Stimulated activated CD8-positive, alpha-beta memory T cell treated with anti-CD3 and anti-CD28 coated beads, Interleukin-7, amount 100 ng/mL, for 1 hour (primary cell): ENCODE results near the gene CGB5.
A peak's percentile ranks its signal among the peaks of the same experiment; 100 is the strongest.
"Not testable (repeated sequence)": the region's sequence is repeated elsewhere in the genome, so short reads cannot be mapped to it uniquely, and the experiment has no call there.

Experiments
- DNase-seq, 2 donors: peaks; one replicate each; pipeline ENCODE4 v3.0.0-alpha.2; 2020; ENCODE audit warnings: low read depth in 2 of 2

The CGB5 gene

DNA sequence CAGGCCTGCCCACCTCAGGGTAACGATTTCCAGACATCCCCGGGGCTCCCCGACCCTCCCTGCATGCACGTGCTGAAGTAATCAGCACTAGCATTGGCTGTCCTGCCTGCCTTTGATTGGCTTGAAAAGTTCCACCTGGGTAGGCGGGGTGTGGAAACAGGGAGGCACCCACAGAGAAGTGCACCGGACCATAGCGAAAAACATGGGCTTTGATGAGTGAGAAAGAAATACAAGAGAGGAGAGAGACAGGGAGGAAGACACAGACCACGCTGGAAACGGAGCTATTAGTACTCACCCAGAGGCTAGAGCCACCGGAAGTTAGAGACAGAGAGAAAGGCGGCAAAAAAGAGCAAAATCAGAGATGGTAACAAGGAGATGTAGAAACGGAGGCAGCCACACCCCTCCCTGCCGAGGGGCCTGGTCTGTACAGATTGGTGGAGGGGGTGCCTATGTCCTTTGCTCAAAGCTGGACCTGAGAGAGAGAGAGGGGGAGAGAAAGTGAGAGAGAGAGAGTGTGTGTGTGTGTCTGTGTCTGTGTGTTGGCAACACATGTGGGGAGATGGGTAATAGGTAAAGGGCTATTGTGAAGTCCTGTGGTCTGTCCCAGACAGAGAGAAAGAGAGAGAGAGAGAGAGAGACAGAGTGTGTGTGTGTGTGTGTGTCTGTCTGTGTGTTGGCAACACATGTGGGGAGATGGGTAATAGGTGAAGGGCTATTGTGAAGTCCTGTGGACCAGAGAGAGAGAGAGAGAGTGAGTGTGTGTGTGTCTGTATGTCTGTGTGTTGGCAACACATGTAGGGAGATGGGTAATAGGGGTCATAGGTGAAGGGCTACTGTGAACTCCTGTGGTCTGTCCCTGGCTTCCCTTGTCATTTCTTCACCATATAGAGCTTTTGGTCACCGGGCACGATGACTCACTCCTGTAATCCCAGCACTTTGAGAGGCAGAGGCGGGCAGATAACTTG lies 22.4 kb upstream of the CGB5 start:
- DNase-seq, result no peak

DNA sequence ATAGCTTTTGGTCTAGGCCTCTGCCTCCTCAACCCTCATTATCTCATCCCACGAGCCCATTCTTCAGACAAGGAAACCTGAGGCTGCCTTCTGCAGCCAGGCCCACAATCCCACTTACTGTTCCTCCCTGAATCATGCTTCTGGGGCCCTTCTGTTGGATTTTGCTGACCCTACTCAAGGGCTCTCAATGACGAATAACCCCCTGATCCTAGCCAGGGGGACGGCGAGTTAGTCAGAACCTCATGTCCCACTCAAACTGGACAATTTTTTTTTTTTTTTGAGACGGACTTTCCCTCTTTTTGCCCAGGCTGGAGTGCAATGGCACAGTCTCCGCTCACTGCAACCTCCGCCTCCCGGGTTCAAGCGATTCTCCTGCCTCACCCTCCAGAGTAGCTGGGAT lies 21.5 kb upstream of the CGB5 start:
- DNase-seq, result no peak

DNA sequence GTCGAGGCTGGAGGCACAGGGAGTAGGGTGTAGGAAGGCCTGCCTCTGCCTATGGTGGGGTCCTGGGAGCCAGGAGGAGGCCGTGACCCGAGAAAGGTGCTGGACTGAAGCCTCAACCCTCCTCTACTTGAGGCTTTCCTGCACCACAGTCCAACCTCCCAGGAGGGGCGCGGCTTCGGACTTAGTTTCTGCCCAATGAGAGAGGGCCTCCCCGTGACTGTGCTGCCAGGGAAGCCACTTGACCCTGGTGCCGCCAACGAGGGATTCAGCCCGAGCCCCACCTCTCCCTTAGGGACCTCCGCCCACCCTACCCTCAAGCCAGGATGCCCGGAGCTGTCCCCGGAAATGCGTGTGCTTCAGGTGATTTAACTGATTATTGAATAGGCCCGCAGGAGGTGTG lies 19.4 kb upstream of the CGB5 start, which contains the start of gene CGB3:
TSS of gene CGB3 (minus strand) at position 101 of the 400 bp plus-strand sequence. CDS start 362 bp downstream, outside the sequence.
- DNase-seq, result not testable (repeated sequence)

DNA sequence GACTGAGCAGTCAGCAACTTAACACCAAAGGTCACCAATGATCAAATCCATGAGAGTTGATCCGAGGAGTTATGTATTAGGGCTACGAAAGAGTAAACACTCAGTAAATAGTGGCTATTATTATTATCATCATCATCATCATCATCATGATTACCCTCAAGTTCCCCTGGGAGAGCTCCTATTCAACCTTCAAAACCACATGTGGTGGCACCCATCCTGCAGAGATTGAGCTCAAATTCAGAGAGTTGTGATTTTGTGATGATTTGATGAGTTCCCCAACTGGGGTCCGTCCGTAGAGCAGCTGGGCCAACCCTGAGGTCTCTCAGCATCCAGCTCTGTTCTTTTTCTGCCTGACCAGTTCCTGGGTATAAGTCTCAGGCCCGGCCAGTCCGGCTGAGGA lies 18.6 kb upstream of the CGB5 start:
- DNase-seq, result not testable (repeated sequence)

DNA sequence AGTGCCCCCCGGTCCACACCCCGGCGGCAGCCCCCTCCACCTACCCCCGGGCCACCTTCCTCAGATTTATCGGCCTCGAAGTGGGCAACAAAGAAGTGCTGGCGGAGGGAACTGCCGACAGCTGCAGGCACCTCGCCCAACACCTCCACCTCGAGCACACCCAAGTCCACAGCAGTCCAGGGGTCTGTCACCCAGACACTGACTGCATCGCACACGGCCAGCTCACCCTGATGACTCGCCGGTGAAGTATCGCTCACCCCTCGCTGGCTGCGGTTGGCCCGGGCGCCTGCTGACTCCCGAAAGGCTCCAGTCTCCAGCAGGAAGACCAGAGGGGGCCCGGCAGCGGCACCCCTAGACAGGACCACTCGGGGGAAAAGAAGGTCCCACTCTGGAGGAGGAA lies 18.0 kb upstream of the CGB5 start:
- not testable (repeated sequence) for DNase-seq

DNA sequence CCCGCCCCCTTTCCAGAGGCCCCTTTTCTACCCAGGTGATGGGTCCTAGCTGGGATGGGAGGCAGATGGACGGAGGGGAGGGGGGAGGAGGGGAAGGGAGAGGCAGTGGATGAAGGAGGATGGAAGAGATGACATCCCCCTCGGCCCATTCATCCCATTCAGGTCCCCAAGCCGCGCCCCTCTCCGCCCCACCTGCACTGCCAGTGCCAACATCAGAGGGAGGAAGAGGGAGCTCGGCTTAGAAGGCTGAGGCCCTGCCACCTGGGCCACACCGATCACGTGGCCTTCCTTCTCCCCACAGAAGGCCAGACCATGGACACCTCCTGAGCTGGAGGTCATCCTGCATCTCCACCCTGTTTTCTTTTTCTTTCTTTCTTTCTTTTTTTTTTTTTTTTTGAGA lies 15.0 kb upstream of the CGB5 start:
- not testable (repeated sequence) for DNase-seq

DNA sequence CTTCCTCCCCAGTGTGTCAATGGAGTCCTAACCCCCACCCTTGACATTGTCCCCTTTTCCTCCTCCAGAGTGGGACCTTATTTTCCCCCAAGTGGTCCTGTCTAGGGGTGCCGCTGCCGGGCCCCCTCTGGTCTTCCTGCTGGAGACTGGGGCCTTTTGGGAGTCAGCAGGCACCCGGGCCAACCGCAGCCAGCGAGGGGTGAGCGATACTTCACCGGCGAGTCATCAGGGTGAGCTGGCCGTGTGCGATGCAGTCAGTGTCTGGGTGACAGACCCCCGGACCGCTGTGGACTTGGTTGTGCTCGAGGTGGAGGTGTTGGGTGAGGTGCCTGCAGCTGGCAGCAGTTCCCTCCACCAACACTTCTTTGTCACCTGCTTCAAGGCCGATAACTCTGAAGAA lies 13.9 kb upstream of the CGB5 start:
- not testable (repeated sequence) for DNase-seq

DNA sequence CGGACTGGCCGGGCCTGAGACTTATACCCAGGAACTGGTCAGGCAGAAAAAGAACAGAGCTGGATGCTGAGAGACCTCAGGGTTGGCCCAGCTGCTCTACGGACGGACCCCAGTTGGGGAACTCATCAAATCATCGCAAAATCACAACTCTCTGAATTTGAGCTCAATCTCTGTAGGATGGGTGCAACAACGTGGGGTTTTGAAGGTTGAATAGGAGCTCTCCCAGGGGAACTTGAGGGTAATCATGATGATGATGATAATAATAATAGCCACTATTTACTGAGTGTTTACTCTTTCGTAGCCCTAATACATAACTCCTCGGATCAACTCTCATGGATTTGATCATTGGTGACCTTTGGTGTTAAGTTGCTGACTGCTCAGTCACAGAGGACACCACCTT lies 13.3 kb upstream of the CGB5 start:
- DNase-seq, result not testable (repeated sequence)

DNA sequence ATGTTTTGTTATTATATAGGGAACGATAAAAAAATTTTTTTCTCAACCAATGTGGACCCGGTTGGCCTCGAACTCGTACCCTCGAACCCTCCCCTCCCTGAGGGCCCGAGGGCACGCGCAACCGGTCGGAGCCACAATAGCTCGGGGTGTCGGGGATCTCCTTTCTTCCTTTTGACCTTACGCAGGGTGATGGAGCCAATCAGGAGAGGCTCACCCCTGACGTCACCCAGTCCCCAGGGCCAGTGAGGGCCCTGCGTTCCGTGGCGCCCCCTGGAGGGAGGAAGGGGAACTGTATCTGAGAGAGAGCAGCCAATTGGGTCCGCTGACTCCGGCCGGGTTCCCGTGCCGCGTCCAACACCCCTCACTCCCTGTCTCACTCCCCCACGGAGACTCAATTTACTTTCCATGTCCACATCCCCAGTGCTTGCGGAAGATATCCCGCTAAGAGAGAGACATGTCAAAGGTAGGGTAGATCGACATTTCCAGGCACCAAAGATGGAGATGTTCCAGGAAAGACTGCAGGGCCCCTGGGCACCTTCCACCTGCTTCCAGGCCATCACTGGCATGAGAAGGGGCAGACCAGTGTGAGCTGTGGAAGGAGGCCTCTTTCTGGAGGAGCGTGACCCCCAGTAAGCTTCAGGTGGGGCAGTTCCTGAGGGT lies 11.9 kb upstream of the CGB5 start, which contains the start of gene CGB2:
TSS of gene CGB2 (plus strand) at position 249 of the 660 bp plus-strand sequence. CDS start at position 455, 206 bp downstream.
- DNase-seq, result peak in 1 of 2 donors; percentile 25

DNA sequence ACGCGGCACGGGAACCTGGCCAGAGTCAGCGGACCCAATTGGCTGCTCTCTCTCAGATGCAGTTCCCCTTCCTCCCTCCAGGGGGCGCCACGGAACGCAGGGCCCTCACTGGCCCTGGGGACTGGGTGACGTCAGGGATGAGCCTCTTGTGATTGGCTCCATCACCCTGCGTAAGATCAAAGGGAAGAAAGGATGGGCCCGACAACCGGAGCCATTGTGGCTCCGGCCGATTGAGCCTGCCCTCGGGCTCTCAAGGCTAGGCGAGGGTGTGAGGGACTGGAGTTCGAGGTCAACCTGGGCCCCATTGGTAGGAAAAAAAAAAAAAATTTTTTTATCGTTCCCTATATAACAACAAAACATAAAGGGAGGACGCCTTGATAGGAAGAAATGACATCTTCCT lies 6.8 kb upstream of the CGB5 start, which contains the start of gene CGB1:
TSS of gene CGB1 (minus strand) at position 81 of the 400 bp plus-strand sequence. CDS start 184 bp downstream, outside the sequence.
- DNase-seq, result not testable (repeated sequence)

DNA sequence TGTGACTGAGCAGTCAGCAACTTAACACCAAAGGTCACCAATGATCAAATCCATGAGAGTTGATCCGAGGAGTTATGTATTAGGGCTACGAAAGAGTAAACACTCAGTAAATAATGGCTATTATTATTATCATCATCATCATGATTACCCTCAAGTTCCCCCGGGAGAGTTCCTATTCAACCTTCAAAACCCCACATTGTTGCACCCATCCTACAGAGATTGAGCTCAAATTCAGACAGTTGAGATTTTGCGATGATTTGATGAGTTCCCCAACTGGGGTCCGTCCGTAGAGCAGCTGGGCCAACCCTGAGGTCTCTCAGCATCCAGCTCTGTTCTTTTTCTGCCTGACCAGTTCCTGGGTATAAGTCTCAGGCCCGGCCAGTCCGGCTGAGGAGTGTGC lies 5.5 kb upstream of the CGB5 start:
- DNase-seq, result not testable (repeated sequence)

DNA sequence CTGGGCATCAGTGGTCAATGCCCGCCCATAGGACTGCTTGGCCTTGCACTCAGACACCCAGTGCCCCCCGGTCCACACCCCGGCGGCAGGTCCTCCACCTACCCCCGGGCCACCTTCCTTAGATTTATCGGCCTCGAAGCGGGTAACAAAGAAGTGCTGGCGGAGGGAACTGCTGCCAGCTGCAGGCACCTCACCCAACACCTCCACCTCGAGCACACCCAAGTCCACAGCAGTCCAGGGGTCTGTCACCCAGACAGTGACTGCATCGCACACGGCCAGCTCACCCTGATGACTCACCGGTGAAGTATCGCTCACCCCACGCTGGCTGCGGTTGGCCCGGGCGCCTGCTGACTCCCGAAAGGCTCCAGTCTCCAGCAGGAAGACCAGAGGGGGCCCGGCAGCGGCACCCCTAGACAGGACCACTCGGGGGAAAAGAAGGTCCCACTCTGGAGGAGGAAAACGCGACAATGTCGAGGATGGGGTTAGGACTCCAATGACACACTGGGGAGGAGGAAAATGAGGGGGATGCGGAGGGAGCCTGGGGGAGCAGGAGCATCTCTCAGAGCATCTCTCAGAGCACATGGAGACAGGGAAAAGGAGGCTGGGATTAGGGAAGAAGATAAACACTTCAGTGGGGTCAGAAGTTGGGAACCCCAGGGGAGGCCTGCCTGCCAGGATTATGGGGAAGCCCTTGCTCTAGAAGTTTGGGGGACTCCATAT lies 4.9 kb upstream of the CGB5 start:
- DNase-seq, result not testable (repeated sequence)

DNA sequence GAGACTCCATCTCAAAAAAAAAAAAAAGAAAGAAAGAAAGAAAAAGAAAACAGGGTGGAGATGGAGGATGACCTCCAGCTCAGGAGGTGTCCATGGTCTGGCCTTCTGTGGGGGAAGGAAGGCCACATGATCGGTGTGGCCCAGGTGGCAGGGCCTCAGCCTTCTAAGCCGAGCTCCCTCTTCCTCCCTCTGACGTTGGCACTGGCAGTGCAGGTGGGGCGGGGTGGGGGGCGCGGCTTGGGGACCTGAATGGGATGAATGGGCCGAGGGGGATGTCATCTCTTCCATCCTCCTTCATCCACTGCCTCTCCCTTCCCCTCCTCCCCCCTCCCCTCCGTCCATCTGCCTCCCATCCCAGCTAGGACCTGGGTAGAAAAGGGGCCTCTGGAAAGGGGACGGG lies 3.9 kb upstream of the CGB5 start:
- DNase-seq, result not testable (repeated sequence)

DNA sequence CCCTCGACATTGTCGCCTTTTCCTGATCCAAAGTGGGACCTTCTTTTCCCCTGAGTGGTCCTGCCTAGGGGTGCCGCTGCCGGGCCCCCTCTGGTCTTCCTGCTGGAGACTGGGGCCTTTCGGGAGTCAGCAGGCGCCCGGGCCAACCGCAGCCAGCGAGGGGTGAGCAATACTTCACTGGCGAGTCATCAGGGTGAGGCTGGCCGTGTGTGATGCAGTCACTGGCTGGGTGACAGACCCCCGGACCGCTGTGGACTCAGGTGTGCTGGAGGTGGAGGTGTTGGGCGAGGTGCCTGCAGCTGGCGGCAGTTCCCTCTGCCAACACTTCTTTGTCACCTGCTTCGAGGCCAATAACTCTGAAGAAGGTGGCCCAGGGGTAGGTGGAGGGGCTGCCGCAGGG lies 1.5 kb upstream of the CGB5 start:
- no peak for DNase-seq

DNA sequence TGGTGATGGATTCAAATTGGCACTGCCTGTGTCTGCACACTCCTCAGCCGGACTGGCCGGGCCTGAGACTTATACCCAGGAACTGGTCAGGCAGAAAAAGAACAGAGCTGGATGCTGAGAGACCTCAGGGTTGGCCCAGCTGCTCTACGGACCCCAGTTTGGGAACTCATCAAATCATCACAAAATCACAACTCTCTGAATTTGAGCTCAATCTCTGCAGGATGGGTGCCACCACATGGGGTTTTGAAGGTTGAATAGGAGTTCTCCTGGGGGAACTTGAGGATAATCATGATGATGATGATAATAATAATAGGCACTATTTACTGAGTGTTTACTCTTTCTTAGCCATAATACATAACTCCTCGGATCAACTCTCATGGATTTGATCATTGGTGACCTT lies 982 bp upstream of the CGB5 start:
- DNase-seq, result not testable (repeated sequence)

DNA sequence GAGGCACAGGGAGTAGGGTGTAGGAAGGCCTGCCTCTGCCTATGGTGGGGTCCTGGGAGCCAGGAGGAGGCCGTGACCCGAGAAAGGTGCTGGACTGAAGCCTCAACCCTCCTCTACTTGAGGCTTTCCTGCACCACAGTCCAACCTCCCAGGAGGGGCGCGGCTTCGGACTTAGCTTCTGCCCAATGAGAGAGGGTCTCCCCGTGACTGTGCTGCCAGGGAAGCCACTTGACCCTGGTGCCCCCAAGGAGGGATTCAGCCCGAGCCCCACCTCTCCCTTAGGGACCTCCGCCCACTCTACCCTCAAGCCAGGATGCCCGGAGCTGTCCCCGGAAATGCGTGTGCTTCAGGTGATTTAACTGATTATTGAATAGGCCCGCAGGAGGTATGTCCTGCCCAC lies 5.4 kb downstream of the CGB5 start, which contains the start of gene CGB8:
TSS of gene CGB8 (minus strand) at position 101 of the 400 bp plus-strand sequence. CDS start 372 bp downstream, outside the sequence.
- DNase-seq, result not testable (repeated sequence)

DNA sequence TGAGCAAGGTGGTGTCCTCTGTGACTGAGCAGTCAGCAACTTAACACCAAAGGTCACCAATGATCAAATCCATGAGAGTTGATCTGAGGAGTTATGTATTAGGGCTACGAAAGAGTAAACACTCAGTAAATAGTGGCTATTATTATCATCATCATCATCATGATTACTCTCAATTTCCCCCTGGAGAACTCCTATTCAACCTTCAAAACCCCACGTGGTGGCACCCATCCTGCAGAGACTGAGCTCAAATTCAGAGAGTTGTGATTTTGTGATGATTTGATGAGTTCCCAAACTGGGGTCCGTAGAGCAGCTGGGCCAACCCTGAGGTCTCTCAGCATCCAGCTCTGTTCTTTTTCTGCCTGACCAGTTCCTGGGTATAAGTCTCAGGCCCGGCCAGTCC lies 6.2 kb downstream of the CGB5 start:
- DNase-seq, result not testable (repeated sequence)

DNA sequence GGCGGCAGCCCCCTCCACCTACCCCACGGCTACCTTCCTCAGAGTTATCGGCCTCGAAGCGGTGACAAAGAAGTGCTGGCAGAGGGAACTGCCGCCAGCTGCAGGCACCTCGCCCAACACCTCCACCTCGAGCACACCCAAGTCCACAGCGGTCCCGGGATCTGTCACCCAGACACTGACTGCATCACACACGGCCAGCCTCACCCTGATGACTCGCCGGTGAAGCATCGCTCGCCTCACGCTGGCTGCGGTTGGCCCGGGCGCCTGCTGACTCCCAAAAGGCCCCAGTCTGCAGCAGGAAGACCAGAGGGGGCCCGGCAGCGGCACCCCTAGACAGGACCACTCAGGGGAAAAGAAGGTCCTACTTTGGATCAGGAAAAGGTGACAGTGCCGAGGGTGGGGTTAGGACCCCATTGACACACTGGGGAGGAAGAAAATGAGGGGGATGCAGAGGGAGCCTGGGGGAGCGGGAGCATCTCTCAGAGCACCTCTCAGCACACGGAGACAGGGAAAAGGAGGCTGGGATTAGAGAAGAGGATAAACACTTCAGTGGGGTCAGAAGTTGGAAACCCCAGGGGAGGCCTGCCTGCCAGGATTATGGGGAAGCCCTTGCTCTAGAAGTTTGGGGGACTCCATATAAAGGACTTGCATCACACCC lies 6.9 kb downstream of the CGB5 start:
- DNase-seq, result not testable (repeated sequence)

DNA sequence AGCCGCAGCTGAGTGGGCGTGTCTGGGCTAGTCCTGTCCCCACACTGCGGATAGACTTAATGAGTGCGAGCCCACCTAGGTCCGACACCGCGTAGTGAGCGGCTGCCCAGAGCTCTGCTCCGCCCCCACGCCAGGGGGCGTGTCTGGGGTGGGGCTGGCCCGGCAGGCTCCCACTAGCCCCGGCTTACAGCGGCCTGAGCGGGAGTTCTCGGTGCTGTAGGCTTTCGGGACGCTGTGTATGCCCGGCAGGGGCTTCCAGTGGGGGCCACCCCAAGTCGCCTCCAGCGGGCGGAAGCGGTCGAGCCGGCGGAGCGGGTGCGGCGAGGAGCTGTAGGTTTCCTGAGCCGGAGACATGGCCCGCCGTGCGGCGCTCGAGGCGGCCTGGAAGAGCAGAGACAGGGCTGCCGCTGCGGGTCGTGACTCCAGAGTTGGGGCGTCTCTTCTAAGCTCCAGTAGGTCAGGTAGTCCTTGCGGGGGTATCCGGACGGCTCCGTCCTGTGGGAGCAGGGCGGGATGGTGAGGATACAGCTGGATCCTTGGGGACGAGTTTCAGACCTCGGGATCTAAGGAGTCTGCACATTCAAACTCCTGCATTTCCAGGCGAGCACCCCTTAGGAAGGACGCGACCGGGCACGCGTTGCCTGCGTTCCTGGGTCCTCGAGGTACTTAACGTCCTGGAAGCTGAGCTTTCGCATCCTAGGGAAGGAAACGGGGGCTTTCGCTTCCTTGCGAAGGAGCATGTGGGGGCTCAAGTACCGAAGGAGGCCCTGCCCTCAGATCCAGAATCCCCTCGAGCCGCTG lies 12.7 kb downstream of the CGB5 start:
- peak in 1 of 2 donors; percentile 37 for DNase-seq

DNA sequence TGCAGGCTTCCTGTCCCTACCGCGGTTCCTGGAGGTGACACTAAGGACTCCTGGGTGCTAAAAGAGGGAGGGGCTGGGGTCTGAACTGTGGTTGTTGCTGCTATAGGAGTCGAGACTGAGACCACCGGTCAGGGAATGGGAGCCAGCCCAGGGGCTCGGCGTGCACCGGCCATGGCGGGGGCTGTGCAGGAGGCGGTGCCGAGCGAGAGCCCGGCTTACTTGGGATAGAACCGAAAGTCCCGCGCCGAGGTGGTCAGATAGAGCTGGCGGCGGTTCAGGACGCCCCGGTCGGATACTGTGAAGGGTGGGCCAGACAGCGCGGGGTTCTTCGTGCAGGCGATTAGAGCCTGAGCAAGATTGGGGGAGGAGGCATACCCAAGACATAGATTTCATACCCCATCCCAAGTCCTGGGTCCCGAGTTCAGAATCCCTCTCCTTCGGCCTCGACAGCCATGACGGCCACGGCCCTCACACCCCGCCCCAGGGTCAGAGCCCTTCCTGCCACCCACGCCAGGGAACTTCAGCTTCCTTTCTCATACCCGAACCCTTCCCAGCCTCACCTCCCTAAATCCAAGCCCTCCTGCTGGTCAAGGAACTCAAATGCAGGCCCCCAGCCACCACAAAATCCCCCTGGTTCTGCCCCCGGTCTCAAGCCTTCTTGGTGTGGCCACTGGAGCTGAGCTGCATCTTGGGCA lies 13.4 kb downstream of the CGB5 start:
- not testable (repeated sequence) for DNase-seq
